HS-27A (cell line): ENCODE measurements around the gene LPGAT1.
"Not testable (repeated sequence)": the region's sequence is repeated elsewhere in the genome, so short reads cannot be mapped to it uniquely, and the experiment has no call there.

Experiments
- DNase-seq: peaks from one replicate; pipeline ENCODE4 v3.0.0-alpha.2; 2012; ENCODE audit warnings: low read depth, missing footprints

Gene LPGAT1

GRCh38 chr1:211830328-211831142 lies at the start of gene LPGAT1:
Gene LPGAT1 (minus strand): TSS chr1:211830763. CDS start chr1:211829296, 1,467 bp downstream.
- no peak for DNase-seq

- DNase-seq: no peak
Measured at GRCh38 chr1:211879475-211879874, 48.9 kb upstream of the LPGAT1 start.

DNA sequence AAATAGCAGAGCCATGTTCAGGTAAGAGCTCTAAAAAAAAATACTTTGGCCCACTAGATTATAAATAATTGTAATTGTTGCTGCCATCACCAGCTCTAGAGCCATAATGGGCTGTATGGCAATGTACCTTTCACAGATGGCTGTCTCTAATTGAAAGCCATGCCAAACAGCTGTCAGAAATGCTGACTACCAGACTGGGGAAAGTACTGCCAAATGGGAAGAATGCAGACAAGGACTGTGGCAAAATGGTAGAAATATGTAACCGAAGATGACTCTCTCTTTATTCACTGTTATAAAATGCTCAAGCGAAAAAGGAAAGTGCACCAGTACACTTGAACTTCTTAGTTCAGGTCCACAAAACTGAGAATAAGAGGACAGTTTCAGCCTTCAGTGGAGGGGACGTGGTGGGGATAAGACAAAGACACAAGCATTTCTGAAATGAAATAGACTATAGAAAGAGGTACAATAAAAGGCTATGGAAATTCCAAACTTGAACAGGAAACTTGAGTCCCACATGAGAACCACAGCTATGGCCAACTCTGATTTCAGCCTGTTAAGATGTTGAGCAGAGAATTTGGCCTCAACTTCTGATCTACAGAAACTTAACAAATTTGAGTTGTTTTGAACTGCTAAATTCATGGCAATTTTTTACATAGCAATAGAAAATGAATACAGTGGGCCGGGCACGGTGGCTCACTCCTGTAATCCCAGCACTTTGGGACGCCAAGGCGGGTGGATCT lies 46.5 kb upstream of the LPGAT1 start:
- no peak for DNase-seq

DNA sequence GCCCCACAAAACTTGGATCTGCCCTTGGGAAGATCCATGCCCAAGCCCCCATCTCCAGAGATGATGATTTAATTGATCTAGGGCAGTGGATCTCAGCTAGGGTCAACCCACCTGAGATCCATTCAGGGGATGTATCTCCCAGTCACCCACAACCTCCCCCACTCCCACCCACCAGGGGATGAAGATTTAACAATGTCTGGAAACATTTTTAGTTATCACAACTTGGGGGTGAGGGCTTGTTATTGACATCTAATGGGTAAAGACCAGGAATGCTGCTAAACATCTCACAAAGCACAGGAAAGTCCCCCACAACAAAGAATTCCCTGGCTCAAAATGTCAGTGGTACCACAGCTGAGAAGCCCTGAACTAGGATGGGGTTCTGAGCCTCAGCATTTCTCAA lies 45.0 kb upstream of the LPGAT1 start:
- no peak for DNase-seq

DNA sequence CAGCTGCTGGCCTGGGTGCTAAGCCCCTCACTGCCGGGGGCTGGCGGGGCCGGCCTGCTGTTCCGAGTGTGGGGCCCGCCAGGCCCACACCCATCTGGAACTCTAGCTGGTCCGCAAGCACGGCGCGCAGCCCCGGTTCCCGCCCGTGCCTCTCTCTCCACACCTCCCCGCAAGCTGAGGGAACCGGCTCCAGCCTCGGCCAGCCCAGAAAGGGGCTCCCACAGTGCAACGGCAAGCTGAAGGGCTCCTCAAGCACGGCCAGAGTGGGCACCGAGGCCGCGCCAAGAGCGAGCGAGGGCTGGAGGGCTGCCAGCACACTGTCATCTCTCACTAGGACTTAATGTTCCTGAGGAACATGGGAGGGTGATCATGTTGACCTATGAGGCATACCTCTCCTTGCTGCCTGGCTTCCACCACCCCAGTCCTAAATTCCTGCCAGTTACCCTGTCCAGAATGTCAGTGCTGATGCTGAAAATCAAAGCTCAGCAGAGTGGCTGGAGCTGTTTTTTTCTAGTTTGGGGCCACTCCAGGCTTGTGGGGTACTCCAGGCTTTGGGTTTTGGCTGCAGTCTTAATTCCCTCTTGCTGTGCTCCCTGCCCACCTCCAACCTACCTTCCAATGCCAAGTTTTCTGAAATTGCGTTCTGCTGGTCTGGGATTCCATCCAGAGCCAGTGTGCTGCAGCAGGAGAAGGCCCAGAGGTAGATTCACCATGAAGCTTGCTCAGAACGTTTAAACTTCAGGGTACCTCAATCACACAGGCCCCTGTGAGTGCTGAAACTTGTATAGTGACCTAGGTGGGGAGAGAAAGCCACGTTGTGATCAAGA lies 44.2 kb upstream of the LPGAT1 start:
- DNase-seq: no peak

DNA sequence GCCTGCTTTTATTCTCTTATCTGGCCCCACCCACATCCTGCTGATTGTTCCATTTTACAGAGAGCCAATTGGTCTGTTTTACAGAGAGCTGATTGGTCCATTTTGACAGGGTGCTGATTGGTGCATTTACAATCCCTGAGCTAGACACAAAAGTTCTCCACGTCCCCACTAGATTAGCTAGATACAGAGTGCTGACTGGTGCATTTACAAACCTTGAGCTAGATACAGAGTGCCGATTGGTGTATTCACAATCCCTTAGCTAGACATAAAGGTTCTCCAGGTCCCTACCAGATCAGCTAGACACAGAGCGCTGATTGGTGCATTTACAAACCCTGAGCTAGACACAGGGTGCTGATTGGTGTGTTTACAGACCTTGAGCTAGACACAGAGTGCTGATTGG lies 43.2 kb upstream of the LPGAT1 start:
- DNase-seq: not testable (repeated sequence)

- DNase-seq: no peak
Measured at GRCh38 chr1:211870156-211870555, 39.6 kb upstream of the LPGAT1 start.

GRCh38 chr1:211865180-211865579 lies 34.6 kb upstream of the LPGAT1 start:
- DNase-seq: no peak

GRCh38 chr1:211859405-211859804 lies 28.8 kb upstream of the LPGAT1 start:
- DNase-seq: no peak

DNA sequence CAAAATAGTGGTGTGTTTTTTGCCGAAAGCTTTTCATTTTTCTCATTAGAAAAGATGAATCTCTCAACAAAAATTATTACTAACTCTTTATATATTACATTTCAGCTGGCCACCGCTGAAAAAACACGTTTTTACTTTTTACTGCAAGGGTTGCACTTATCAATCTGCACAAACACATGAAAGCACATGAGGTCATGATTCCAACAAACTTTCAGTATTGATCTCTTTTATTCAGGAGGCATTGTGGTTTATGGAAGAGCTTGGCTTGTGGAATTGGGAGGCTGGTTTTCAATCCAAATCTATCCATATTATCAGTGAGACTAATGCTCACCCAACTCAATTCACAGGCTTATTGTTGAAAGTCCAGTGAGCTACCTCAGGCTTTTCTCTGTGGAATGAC lies 20.6 kb upstream of the LPGAT1 start:
- DNase-seq: no peak

- no peak for DNase-seq
Measured at GRCh38 chr1:211843507-211844298, 13.1 kb upstream of the LPGAT1 start.

DNA sequence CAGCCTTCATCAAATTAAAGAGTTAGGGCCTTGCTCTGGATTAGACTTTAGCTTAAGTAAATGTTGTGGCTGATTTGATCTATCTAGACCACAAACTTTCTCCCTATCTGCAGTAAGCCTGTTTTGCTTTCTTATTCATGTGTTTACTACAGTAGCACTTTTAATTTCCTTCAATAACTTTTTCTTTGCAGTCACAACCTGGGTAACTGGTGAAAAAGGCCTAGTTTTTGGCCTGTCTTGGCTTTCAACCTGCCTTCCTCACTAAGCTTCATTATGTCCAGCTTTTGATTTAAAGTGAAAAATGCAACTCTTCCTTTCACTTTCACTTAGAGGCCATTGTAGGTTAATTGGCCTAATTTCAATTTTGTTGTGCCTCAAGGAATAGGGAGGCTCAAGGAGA lies 12.5 kb upstream of the LPGAT1 start:
- DNase-seq: no peak

DNA sequence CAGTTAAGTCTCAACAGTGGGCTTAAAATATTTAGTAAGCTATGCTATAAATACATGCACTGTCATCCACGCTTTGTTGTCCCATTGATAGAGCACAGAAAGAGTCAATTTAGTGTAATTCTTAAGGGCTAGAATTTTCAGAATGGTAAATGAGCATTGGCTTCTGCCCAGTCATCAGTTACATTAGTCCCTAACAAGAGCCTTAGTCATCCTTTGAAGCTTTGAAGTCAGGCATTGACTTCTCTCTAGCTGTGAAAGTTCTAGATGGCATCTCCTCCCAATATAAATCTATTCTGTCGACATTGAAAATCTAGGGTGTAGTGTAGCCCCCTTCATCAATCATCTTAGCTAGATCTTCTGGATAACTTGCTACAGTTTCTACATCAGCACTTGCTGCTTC lies 12.0 kb upstream of the LPGAT1 start:
- no peak for DNase-seq

DNA sequence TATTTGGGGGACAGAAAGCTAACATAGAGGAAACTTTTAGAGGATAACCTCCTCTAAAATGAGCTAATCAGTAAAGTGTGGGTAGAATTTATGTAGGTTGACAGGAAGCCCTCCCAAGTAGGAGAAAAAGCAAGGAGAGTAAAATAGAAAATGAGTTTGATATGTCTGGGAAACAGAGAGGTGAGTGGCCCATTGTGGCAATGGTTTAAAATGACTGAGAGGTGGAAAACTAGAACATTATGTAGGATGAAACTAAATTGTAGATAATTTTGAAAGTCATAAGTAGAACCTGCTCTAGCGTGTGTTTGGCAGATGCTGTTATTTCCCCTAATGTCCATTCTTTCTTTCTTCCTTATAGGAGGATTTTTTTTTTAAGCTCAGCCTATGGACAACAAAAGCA lies 8.5 kb upstream of the LPGAT1 start:
- no peak for DNase-seq

DNA sequence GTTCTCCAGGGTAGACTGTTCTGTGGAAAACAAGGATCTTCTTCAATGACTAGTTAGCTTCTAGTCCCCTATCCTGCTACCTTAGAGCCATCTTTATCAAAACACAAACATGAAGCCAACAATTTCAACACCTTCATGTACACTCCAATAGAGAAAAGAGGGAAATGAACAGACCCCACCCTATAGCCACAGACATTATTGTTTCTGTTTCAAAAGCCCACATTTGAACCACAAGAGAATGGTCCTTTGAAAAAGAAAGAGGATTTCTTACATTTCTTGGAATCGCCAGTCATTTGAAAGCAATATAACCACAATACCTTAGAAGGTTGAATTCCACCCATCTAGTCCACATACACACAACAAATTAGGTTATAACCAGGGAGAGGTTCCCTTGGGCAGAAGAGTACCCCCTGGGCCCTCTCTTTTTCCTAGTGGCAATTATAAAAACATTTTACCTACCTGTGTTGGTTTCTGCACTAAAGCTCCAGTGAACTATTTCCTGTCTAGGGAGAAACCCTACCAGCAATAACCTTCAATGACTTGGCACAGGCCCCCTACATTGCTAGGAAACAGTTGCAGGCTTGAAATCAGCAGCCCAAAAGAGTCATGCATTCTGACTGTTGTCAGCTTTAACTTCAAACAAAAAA lies 2.7 kb upstream of the LPGAT1 start:
- DNase-seq: no peak

- DNase-seq: no peak
Measured at GRCh38 chr1:211832661-211833060, 2.1 kb upstream of the LPGAT1 start.

GRCh38 chr1:211831558-211832323 lies 1.2 kb upstream of the LPGAT1 start:
- DNase-seq: no peak

- DNase-seq: no peak
Measured at GRCh38 chr1:211830055-211830327, 572 bp downstream of the LPGAT1 start.

GRCh38 chr1:211829343-211830054 lies 1.1 kb downstream of the LPGAT1 start:
- DNase-seq: no peak
